ENCODE results near the gene MPHOSPH6. TPM values are rescaled to one million over a fixed set of nuclear protein-coding genes. Genes with fewer than 3 reads are reported as not detected.
"Not testable (repeated sequence)": the region's sequence is repeated elsewhere in the genome, so short reads cannot be mapped to it uniquely, and the experiment has no call there.

Gene MPHOSPH6
- total RNA-seq, 1 donor, result 23.9 TPM

DNA sequence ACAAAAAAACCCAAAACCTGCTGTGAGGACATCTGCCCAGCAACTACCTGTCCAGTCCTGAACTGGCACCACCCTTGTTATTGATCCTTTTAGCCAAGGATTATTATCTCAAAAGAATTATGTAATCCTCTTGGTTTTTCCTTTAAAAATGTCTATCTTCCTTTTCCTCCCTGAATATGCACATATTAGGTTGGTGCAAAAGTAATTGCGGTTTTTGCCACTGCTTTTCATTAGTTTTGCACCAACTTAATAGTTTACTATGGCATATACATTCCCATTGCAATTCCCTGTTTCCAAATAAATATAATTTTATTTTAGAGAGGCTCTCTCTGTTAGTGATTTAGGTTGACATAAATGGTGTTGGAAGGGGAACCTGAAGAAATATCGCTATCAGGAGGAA lies 51.3 kb downstream of the MPHOSPH6 start:
- TF ChIP-seq, protein P1, sequence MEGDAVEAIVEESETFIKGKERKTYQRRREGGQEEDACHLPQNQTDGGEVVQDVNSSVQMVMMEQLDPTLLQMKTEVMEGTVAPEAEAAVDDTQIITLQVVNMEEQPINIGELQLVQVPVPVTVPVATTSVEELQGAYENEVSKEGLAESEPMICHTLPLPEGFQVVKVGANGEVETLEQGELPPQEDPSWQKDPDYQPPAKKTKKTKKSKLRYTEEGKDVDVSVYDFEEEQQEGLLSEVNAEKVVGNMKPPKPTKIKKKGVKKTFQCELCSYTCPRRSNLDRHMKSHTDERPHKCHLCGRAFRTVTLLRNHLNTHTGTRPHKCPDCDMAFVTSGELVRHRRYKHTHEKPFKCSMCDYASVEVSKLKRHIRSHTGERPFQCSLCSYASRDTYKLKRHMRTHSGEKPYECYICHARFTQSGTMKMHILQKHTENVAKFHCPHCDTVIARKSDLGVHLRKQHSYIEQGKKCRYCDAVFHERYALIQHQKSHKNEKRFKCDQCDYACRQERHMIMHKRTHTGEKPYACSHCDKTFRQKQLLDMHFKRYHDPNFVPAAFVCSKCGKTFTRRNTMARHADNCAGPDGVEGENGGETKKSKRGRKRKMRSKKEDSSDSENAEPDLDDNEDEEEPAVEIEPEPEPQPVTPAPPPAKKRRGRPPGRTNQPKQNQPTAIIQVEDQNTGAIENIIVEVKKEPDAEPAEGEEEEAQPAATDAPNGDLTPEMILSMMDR (IDR thresholded peaks at IDR 0.05; ENCODE audit: extremely low read depth, low read depth, low read length), result no peak
- Histone ChIP-seq H3K4me1 (ENCODE audit: insufficient read depth, low read length) (no peaks in the 10 kb centered on the region), H3K4me3 (ENCODE audit: insufficient read depth, low read length) (no peak overlapping the region)

DNA sequence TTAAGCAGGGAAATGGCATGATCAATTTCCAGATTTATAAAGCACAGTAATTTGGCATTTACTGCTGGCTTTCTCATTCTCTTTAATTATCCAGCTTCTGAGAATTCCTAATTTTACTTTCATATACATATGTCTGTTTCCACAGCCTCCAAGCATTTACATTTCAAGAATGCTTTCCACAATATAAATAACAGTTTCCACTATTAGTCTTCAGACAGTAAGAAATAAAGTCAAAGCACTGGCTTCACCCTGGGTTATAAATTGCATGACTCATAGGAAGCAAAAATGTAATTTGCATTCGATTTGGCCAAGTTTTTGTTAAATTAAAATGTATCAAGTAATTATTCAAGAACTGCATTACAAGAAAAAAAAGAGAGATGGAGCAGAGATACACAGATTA lies 53.5 kb downstream of the MPHOSPH6 start:
- Histone ChIP-seq H3K27me3 (ENCODE audit: insufficient read depth, low read length) (no peaks in the 10 kb centered on the region), H3K4me3 (ENCODE audit: insufficient read depth, low read length) (no peak overlapping the region), H2AFZ (ENCODE audit: low read length) (no peak overlapping the region), H3K9me3 (ENCODE audit: low read depth, low read length) (no peaks in the 10 kb centered on the region), H4K20me1 (ENCODE audit: insufficient read depth, low read length) (no peaks in the 10 kb centered on the region), H3K27ac (ENCODE audit: low read depth, low read length) (no peak overlapping the region), H3K4me1 (ENCODE audit: insufficient read depth, low read length) (no peaks in the 10 kb centered on the region), H3K79me2 (ENCODE audit: insufficient read depth, low read length) (no peaks in the 10 kb centered on the region), H3K4me2 (ENCODE audit: insufficient read depth, low read length) (no peak overlapping the region), H3K36me3 (ENCODE audit: insufficient read depth, low read length) (no peaks in the 10 kb centered on the region)
- TF ChIP-seq, protein P1 (IDR thresholded peaks at IDR 0.05; ENCODE audit: extremely low read depth, low read depth, low read length), result no peak
- no peak for DNase-seq (ENCODE audit: insufficient read length, low spot score, missing footprints)

More for the DNA sequence above, 51.3 kb downstream of the MPHOSPH6 start:
- no peak overlapping the region for H2AFZ ChIP-seq (ENCODE audit: low read length)
- no peaks in the 10 kb centered on the region for H3K9me3 ChIP-seq (ENCODE audit: low read depth, low read length)
- H4K20me1 ChIP-seq (ENCODE audit: insufficient read depth, low read length), result no peaks in the 10 kb centered on the region
- H3K36me3 ChIP-seq (ENCODE audit: insufficient read depth, low read length), result no peaks in the 10 kb centered on the region
- no peak for DNase-seq (ENCODE audit: insufficient read length, low spot score, missing footprints)
- H3K27ac ChIP-seq (ENCODE audit: low read depth, low read length), result no peak overlapping the region
- H3K79me2 ChIP-seq (ENCODE audit: insufficient read depth, low read length), result no peaks in the 10 kb centered on the region
- H3K4me2 ChIP-seq (ENCODE audit: insufficient read depth, low read length), result no peak overlapping the region
- H3K27me3 ChIP-seq (ENCODE audit: insufficient read depth, low read length), result no peaks in the 10 kb centered on the region

DNA sequence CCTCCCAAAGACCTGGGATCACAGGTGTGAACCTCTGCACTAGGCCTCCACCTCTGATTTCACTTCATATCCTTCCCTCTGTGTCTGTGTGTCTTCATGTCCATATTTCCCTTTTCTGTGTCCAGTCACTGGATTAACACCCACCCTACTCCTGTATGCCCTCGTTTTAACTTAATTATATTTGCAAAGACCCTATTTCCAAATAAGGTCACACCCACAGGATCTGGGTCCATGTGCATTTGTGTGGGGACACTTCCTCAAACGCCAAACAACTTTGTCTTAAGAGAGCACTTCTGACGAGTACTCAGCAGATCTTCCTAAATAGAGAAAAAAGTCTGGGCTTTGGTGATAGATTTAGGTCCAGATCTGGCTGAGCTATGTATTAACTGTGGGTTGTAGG lies 56.3 kb downstream of the MPHOSPH6 start:
- Histone ChIP-seq H3K4me3 (ENCODE audit: insufficient read depth, low read length) (no peak overlapping the region), H3K27ac (ENCODE audit: low read depth, low read length) (no peak overlapping the region), H3K27me3 (ENCODE audit: insufficient read depth, low read length) (no peaks in the 10 kb centered on the region), H3K79me2 (ENCODE audit: insufficient read depth, low read length) (no peaks in the 10 kb centered on the region), H3K4me1 (ENCODE audit: insufficient read depth, low read length) (no peaks in the 10 kb centered on the region), H4K20me1 (ENCODE audit: insufficient read depth, low read length) (no peaks in the 10 kb centered on the region), H3K9me3 (ENCODE audit: low read depth, low read length) (no peaks in the 10 kb centered on the region), H2AFZ (ENCODE audit: low read length) (no peak overlapping the region), H3K36me3 (ENCODE audit: insufficient read depth, low read length) (no peaks in the 10 kb centered on the region), H3K4me2 (ENCODE audit: insufficient read depth, low read length) (no peak overlapping the region)
- no peak for DNase-seq (ENCODE audit: insufficient read length, low spot score, missing footprints)
- TF ChIP-seq, protein P1 (IDR thresholded peaks at IDR 0.05; ENCODE audit: extremely low read depth, low read depth, low read length), result no peak

DNA sequence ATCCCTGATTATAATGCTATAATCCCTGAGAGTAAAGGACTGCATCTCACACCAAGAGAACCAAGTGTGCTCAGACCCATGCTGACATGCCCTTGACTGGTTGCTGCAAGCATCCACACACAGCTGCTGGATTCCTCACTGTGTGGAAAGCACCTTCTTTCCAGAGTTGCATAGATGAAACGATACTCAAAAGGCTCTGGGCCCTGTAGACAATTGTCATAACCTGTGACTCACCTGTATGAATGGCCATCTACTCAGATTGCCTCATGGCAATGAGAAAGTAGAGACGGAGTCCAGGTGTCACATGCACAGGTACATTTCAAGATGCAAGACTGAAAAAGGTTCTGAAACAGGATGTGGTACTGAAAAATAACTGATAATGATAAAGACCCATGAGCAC lies 58.1 kb downstream of the MPHOSPH6 start:
- no peaks in the 10 kb centered on the region for H3K36me3 ChIP-seq (ENCODE audit: insufficient read depth, low read length)
- no peak overlapping the region for H2AFZ ChIP-seq (ENCODE audit: low read length)
- H3K4me1 ChIP-seq (ENCODE audit: insufficient read depth, low read length), result no peaks in the 10 kb centered on the region
- H3K4me3 ChIP-seq (ENCODE audit: insufficient read depth, low read length), result no peak overlapping the region
- no peak overlapping the region for H3K27ac ChIP-seq (ENCODE audit: low read depth, low read length)
- H3K79me2 ChIP-seq (ENCODE audit: insufficient read depth, low read length), result no peaks in the 10 kb centered on the region
- H3K27me3 ChIP-seq (ENCODE audit: insufficient read depth, low read length), result no peaks in the 10 kb centered on the region
- H3K9me3 ChIP-seq (ENCODE audit: low read depth, low read length), result no peaks in the 10 kb centered on the region
- TF ChIP-seq, protein P1 (IDR thresholded peaks at IDR 0.05; ENCODE audit: extremely low read depth, low read depth, low read length), result no peak
- no peak for DNase-seq (ENCODE audit: insufficient read length, low spot score, missing footprints)
- no peak overlapping the region for H3K4me2 ChIP-seq (ENCODE audit: insufficient read depth, low read length)
- H4K20me1 ChIP-seq (ENCODE audit: insufficient read depth, low read length), result no peaks in the 10 kb centered on the region

DNA sequence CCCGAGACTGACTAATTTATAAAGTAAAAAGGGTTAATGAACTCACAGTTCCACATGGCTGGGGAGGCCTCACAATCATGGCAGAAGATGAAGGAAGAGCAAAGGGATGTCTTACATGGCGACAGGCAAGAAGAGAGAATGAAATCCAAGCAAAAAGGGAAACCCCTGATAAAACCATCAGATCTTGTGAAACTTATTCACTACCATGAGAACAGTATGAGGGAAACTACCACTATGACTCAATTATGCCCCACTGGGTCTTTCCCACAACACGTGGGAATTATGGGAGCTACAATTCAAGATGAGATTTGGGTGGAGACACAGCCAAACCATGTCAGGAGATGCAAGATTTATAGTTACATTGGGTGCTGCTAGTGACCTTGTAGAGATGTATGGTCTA lies 60.8 kb downstream of the MPHOSPH6 start:
- not testable (repeated sequence) for H3K79me2 ChIP-seq (ENCODE audit: insufficient read depth, low read length); H2AFZ ChIP-seq (ENCODE audit: low read length); H3K27ac ChIP-seq (ENCODE audit: low read depth, low read length); H3K4me2 ChIP-seq (ENCODE audit: insufficient read depth, low read length); H3K9me3 ChIP-seq (ENCODE audit: low read depth, low read length); H3K4me1 ChIP-seq (ENCODE audit: insufficient read depth, low read length); DNase-seq (ENCODE audit: insufficient read length, low spot score, missing footprints); H3K36me3 ChIP-seq (ENCODE audit: insufficient read depth, low read length); H3K27me3 ChIP-seq (ENCODE audit: insufficient read depth, low read length); H3K4me3 ChIP-seq (ENCODE audit: insufficient read depth, low read length); H4K20me1 ChIP-seq (ENCODE audit: insufficient read depth, low read length)

All from osteoblast (primary cell).